Ishikawa (cell line): ENCODE data around the gene CYP1B1.

Experiments
- CEBPB ChIP-seq: IDR thresholded peaks from 2 replicates; pipeline ENCODE4 v1.6.1; 2012
- EGR1 ChIP-seq: IDR thresholded peaks from 2 replicates; pipeline ENCODE4 v1.6.1; 2012
- EP300 ChIP-seq: IDR thresholded peaks from 2 replicates; pipeline ENCODE4 v1.6.1; 2012; ENCODE audit warnings: borderline replicate concordance
- FOXM1 ChIP-seq: IDR thresholded peaks from 2 replicates; pipeline ENCODE4 v1.6.1; 2012; ENCODE audit warnings: low read depth, borderline replicate concordance
- TAF1 ChIP-seq: IDR thresholded peaks from 2 replicates; pipeline ENCODE4 v1.6.1; 2012; ENCODE audit warnings: low read depth, mild to moderate bottlenecking
- TEAD4 ChIP-seq: IDR thresholded peaks from 2 replicates; pipeline ENCODE4 v1.6.1; 2012
- YY1 ChIP-seq: IDR thresholded peaks from 2 replicates; pipeline ENCODE4 v1.6.1; 2012; ENCODE audit warnings: low read depth
- ZBTB7A ChIP-seq: IDR thresholded peaks from 2 replicates; pipeline ENCODE4 v1.6.1; 2012; ENCODE audit warnings: low read depth
- TF ChIP-seq, protein P1 (sequence below): IDR thresholded peaks from 2 replicates; pipeline ENCODE4 v1.6.1; 2012; ENCODE audit warnings: low read depth, mild to moderate bottlenecking

- TF ChIP-seq EGR1 (no peak), CEBPB (no peak), ZBTB7A (no peak), EP300 (no peak), TEAD4 (no peak), FOXM1 (no peak), YY1 (no peak), TAF1 (no peak)
- TF ChIP-seq, protein P1, sequence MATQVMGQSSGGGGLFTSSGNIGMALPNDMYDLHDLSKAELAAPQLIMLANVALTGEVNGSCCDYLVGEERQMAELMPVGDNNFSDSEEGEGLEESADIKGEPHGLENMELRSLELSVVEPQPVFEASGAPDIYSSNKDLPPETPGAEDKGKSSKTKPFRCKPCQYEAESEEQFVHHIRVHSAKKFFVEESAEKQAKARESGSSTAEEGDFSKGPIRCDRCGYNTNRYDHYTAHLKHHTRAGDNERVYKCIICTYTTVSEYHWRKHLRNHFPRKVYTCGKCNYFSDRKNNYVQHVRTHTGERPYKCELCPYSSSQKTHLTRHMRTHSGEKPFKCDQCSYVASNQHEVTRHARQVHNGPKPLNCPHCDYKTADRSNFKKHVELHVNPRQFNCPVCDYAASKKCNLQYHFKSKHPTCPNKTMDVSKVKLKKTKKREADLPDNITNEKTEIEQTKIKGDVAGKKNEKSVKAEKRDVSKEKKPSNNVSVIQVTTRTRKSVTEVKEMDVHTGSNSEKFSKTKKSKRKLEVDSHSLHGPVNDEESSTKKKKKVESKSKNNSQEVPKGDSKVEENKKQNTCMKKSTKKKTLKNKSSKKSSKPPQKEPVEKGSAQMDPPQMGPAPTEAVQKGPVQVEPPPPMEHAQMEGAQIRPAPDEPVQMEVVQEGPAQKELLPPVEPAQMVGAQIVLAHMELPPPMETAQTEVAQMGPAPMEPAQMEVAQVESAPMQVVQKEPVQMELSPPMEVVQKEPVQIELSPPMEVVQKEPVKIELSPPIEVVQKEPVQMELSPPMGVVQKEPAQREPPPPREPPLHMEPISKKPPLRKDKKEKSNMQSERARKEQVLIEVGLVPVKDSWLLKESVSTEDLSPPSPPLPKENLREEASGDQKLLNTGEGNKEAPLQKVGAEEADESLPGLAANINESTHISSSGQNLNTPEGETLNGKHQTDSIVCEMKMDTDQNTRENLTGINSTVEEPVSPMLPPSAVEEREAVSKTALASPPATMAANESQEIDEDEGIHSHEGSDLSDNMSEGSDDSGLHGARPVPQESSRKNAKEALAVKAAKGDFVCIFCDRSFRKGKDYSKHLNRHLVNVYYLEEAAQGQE = no peak
These were observed 46.4 kb upstream of the CYP1B1 start for GRCh38 chr2:38122344-38122743.
